GM19240 (cell line): Measurements from ENCODE around the gene PPP1R14B.
A peak's percentile ranks its signal among the peaks of the same experiment; 100 is the strongest.

Experiments used
- DNase-seq: peaks from one replicate; pipeline ENCODE4 v3.0.0; 2011; ENCODE audit warnings: low spot score; ENCODE audit not compliant: insufficient read length

PPP1R14B gene

DNA sequence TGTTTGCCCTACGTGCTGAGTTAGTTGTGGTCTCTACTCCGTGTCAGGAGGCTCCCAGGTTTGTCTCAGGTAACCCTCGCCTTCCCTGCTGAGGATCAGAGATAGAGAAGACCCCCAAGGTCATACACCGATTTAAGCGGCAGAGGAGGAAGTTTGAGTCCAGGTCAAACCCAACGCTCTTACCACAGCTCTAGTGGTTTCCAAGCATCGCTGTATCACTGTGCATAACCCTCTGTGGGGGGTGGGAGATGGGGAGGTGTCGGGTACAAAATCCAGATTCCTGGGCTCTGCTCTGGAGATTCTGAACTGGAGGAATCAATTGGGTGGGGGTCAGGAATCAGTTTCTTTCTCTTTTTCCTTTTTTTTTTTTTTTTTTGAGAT lies 15.8 kb downstream of the PPP1R14B start:
- no peak for DNase-seq

DNA sequence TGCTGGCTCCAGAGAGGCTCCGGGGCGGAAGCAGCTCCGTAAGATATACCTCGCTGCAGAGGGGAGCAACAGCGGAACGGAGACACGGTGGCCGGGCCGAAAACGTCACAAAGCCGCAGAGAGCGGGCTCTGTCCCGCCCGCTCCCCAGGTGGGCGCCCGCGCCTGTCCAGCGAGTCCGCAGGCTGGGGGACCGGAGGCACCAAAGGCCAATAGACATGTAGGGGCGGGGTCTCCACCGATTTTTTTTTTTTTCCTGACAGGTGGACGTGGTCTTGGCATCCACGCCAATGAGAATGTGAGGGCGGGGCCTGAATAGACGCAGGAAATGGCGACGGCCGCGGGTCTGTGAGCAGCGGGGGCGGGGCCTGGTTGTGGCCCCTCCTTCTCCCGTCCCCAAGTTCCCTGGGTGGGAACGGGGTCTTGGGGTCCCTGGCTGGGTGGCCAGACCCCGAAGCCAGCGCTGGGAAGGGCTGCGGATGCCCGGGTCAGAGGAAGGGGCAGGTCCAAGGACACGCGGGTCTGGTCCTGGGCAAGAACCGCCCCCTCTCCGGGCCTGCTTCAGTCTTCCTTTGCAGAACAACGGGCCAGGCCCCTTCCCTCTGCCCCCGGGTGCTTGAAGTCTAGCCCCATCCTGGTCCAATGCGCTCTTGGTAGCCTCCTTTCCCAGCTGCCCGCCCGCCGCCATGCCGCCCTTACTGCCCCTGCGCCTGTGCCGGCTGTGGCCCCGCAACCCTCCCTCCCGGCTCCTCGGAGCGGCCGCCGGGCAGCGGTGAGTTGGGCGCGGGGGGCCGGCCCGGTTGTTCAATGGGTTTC lies 16.4 kb downstream of the PPP1R14B start, which contains the start of gene DNAJC4:
Gene DNAJC4, plus strand, starts transcription at position 378 of the 814 bp plus-strand sequence. Its CDS starts 307 bp downstream, at position 685.
- peak; percentile 93 for DNase-seq

DNA sequence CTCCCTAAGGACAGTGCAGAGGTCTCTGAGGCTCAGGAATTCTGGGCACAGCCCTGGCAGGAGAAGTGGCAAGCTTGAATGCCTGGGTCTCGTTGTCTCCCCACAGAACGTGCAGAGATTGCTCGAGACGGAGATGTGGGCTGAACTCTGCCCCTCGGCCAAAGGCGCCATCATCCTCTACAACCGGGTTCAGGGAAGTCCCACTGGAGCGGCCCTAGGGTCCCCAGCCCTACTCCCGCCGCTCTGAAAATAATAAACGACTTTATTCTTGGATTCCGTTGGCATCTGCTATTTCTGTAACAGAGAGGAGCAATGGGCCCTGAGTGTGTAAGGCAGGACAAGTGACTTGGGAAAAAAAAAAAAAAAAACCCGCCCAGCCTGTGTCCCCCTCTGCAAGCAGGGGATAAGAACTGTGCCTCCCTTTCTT lies 17.0 kb downstream of the PPP1R14B start:
- no peak for DNase-seq

DNA sequence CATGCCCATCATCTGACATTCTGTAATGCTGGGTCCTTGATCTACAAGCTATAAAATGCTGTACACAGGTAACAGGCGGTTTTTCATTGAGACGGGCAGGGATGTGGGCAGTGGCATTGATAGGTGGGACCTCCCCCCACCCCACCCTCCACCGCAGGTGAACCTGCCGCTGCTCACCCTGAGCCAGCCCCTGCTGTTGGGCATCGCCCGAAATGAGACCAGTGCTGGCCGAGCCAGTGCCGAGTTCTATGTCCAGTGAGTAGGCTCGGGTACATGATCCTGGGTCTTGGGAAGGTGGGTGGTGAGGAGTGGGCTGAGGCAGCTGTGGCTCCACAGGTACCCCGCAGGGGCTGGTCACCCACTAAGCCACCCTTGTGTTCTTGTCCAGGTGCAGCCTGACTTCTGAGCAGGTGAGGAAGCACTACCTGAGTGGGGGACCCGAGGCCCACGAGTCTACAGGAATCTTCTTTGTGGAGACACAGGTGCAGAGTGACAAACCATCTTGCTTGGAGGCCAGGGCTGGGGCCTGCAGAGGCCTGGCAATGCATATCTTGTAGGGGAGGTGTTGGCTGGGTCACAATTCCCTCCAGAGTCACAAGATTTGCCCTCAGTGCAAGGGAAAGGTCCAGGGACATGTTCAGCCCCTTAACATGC lies 17.5 kb downstream of the PPP1R14B start:
- DNase-seq = no peak

DNA sequence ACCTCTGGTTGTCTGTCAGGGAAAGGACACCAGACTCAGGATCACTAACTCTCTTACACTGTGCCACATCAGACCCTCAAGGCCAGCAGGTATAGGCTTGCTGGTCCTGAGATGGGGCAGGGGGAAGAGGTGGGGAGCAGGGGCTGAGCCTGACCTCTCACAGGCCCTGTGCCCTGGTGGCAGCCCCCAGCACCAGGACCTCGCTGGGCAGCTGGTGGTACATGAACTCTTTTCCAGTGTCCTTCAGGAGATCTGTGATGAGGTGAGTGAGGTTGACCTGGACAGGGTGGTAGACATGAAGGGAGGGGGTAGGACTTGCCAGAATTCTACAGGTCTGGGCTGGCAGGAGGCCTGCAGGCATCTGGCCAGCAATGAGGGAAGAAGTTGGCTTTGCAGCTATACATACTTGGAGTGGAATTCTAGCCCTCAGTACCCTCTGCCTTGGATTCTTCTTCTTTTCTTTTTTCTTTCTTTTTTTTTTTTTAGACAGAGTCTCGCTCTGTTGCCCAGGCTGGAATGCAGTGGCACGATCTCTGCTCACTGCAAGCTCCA lies 19.3 kb downstream of the PPP1R14B start:
- DNase-seq = no peak

DNA sequence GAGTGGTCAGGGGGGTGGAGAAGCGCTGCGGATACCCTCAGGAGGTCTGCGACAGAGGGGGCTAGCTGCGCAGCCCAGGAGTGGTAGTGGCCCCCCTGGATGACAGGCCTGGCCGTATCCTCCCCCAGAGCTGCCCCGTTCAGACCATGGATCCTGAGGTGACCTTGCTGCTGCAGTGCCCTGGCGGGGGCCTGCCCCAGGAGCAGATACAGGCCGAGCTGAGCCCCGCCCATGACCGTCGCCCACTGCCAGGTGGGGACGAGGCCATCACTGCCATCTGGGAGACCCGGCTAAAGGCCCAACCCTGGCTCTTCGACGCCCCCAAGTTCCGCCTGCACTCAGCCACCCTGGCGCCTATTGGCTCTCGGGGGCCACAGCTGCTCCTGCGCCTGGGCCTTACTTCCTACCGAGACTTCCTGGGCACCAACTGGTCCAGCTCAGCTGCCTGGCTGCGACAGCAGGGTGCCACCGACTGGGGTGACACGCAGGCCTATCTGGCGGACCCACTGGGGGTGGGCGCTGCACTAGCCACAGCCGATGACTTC lies 20.2 kb downstream of the PPP1R14B start:
- no peak for DNase-seq

DNA sequence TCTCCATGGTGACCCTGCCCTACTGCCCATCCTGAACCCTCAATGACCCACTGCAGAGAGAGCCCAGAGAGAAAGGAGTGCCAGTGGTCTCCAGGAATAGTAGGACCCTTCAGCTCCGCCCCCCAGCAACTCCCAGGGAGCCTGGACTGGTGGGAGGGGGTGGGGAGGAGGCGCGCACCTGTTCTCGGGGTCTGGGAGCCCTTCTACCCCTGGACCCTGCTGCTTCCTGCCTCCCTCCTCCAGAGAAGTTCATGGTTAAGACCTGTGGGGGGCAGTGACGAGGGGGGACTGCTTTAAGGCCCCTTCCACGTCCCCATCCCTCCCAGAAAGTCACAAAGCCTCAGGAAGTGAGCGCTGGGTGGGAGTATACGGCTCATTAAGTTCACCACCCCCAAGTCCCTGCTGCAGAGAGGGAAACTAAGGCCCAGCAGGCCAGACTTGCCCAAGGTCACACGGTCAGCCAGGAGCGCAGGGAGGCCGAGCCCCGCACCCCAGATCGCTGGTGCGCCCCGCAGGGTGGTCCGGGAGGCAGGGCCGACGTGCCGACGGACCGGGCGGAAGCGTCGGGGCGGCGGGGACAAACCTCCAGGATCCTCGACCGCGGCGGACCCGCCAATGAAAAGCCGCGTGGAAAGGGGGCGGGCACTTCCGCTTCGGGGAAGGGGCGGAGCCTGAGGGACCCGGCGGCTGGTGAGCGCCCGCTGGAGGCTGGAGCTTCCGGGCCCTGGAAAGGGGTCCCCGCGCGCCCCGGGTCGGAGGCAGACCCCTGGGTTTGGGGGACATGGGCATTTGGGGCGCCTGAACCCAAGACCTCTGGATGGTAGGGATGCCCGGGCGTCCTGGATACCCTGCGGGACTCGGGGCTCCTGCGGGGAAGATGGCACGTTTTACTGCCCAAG lies 20.9 kb downstream of the PPP1R14B start, which contains the start of the genes NUDT22 and TRPT1:
Gene NUDT22, plus strand, starts transcription at position 667 of the 899 bp plus-strand sequence. CDS start 379 bp downstream, outside the sequence.
Gene TRPT1, minus strand, starts transcription at position 579 of the 899 bp plus-strand sequence. Its CDS starts 326 bp downstream, at position 253.
- DNase-seq = peak; percentile 94

DNA sequence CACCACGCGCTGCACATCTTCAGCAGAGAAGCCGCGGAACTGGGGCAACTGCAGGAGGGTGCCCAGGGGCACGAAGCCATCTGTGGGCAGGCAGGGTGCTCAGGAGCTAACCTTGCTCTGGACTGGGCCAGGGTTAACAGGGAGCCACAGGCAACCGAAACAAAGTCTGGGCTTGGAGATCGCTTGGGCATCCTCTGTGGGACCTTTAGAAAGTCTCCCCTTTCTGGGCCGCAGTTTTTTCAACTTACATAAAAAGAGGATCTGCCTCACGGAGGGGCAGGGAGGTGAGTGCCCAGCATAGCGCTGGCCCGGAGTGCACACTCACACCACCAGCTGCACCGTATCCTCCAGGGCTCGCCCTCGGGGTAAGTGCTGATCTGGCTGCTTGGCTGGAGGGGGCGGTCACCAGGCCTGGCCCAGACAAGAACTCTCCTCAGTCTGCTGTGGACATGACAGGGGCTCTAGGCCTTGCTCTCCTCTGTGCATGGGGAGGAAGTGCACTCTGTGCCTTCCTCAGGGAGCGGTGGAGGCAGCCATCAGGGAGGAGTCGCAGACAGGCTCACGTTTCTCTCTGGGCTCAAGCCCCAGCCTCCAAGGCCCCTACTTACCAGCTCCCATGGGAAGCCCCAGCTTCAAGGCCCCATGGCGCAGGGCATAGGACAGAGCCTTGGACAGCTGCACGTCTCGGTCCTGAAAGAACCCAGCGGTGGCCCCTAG lies 21.7 kb downstream of the PPP1R14B start:
- DNase-seq = no peak

DNA sequence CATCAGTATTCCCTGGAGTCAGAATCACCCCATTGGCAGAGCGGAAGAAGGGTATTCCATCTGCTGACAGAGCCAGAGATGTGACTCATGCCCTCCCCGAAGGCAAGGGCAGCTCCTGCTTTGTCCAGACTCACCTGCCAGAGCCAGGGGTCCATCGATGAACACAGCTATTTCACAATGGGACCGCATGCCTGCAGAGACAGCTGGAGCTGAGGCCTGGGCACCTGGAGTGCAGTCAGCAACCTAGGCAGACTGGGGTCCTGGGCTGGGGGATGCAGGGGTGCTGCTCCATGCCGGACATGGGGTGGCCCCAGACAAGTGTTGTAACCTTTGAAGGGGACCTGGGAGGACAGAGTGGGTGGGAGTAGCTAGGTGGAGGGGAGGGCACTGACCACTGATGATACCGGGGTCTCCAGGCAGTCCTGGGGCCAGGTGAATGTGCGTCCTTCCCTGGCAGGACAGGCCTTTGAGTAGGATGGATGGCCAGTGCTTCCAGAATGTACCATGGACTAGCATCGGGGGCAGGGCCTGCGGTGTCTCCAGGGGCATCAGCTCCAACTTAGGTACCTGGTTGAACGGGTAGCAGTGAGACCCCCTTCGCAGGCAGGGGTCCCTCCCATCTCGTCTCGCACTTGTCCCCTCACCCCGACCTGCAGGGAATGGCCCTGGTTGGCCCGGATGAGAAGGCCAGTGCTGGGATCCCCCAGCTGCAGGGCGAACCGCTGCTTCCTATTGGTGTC lies 22.4 kb downstream of the PPP1R14B start:
- no peak for DNase-seq

DNA sequence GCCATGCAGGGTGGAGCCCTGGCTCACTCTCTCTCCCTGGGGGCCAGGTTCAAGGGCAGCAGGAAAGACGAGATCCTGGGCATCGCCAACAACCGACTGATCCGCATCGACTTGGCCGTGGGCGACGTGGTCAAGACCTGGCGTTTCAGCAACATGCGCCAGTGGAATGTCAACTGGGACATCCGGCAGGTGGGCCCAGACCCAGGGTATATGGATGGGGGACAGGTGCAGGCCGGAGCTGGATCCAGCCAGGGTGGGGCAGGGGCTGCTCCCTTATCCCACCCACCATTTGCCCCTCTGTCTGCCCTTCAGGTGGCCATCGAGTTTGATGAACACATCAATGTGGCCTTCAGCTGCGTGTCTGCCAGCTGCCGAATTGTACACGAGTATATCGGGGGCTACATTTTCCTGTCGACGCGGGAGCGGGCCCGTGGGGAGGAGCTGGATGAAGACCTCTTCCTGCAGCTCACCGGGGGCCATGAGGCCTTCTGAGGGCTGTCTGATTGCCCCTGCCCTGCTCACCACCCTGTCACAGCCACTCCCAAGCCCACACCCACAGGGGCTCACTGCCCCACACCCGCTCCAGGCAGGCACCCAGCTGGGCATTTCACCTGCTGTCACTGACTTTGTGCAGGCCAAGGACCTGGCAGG lies 23.6 kb downstream of the PPP1R14B start:
- DNase-seq = no peak

DNA sequence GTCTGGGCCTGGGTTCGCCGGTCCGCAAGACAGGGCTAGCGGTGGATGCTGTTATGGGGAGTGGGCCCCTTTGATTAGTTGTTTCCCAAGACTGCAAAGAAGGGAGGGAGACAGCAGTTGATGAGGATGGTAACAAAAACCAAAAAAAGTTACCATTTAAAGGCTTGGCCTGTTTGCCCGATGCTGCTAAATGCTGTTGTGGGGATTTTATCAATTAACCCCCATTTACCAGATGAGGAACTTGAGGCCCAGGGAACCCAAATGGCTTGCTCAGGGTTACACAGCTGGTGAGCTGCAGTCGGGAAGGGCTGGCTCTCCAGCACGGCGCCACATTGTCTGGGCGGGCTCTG lies 24.1 kb downstream of the PPP1R14B start:
- DNase-seq = no peak

DNA sequence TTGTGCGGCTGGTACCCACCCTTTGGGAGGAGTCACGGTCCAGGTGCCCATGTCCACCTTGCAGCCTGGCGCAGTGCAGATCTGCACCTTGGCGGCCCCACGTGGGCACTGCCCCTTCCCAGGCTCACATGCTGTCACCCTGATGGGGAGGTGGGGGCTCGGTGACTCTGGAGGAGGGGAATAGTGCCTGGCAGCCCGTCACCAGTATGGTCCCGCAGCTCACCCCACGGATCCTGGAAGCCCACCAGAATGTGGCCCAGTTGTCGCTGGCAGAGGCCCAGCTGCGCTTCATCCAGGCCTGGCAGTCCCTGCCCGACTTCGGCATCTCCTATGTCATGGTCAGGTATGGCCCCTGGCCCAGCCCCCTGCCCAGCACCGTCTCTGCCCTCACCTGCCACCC lies 25.9 kb downstream of the PPP1R14B start:
- no peak for DNase-seq

DNA sequence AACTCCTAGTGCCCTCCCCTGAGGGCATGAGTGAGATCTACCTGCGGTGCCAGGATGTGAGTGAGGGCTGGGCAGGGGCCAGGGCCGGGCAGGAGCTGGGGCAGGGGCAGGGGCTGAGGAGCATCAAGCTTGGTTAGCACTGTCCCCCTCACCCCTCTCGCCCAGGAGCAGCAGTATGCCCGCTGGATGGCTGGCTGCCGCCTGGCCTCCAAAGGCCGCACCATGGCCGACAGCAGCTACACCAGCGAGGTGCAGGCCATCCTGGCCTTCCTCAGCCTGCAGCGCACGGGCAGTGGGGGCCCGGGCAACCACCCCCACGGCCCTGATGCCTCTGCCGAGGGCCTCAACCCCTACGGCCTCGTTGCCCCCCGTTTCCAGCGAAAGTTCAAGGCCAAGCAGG lies 26.5 kb downstream of the PPP1R14B start:
- DNase-seq = no peak

DNA sequence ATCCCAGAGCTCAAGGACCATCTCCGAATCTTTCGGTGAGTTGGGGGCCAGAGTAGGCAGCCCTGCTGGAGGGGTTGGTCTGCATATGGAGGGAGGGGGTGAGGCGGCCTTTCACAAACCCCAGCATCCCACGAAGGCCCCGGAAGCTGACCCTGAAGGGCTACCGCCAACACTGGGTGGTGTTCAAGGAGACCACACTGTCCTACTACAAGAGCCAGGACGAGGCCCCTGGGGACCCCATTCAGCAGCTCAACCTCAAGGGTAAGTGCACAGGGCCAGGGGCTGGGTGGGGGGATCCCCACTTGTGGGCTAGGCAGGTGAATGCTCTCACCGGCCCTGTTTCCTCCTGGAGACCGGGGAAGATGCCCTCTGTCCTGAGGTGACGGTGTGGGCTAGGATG lies 27.0 kb downstream of the PPP1R14B start:
- no peak for DNase-seq

DNA sequence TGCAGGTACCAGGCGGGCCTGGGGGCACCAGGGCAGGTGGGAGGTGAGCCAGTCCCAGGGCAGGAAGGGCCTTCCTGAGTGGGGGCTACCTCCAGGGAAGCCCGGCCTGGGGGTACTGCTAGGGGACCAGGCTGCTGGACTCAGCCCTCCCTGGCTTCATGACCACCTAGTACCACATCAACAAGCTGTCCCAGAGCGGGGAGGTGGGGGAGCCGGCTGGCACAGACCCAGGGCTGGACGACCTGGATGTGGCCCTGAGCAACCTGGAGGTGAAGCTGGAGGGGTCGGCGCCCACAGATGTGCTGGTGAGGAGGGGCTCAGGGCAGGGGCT lies 27.4 kb downstream of the PPP1R14B start:
- DNase-seq = no peak

DNA sequence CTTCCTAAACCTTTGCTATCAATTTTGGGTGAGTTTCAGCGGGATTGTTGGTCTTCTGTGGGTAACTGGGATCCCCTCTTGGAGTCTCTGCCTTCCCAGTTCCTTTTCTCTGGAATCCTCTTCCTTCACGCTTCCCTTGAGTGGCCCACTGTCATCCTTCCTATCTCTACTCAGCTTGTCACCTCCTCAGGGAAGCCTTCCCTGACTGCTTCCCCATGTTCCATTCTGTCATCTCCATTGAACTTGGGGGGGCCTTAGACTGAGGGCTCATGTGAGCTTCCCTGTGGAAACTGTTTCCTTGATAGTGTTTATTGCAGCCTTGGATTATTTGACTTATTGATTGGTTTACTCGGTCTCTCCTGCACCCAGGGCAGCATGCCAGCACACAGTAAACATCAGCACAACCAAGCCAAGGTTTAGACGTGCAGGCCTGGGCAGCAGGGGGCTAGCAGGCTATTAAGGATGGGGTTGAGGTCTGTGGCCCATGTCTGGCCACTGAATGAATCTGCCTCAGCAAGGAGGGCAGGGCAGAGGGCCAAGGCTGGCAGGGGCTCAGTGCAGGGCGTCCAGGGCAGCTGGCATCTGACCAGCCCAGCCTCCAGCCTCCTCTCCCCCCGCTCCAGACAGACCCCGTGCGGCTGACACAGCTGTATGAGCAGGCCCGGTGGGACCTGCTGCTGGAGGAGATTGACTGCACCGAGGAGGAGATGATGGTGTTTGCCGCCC lies 28.0 kb downstream of the PPP1R14B start:
- no peak for DNase-seq

DNA sequence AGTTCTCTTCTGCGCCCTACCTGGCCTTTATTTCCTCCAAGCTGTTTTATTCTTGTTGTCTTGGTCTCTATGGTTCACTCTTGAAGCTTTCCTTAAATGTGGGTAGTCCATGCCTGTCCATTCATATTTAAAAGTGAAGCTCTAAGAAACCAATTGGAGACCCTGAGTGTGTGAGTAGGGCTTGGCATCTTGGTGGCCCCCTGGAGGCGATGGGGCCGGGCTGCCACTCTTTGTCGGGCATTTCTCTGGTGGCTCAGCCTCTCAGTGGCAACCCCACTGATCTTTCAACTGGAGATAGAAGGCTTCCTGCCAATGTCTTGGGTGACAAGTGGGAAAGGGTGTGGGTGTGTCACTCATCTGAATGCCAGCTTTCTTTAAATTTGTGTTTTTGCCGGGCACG lies 29.9 kb downstream of the PPP1R14B start:
- no peak for DNase-seq

DNA sequence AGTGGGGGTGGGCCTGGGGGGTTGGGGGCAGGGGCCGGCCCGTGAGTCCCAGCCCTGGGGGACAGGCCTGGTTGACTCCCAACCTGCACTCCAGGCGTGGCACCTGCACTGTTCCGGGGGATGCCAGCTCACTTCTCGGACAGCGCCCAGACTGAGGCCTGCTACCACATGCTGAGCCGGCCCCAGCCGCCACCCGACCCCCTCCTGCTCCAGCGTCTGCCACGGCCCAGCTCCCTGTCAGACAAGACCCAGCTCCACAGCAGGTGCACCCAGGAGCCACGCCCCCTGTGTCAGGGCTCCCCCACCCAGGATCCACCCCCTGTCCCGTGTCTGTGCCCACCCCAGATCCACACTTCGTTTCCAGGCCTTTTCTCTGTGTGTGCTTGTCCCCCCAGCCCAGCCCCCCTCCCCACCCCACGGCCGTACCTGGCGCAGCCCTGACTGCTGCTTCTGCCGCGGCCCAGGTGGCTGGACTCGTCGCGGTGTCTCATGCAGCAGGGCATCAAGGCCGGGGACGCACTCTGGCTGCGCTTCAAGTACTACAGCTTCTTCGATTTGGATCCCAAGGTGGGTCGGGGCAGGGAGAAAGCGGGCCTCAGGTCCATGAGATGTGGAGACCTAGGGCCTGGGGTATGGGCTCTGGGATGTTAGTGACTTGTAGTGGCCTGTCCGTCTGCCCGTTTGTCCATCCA lies 35.4 kb downstream of the PPP1R14B start:
- DNase-seq = no peak
